Fibroblast of lung (primary cell): ENCODE data around the gene ENPP3.

ENCODE experiments used
- CTCF ChIP-seq, 2 donors: IDR thresholded peaks in 1 of 2; conservative IDR thresholded peaks in 1 of 2; 1 replicate in 1 of 2; 2 replicates in 1 of 2; pipeline ENCODE4 v1.5.1; 2011 to 2012; ENCODE audit warnings: low read length in 2 of 2, control low read depth in 1 of 2, inconsistent platforms in 1 of 2, low read depth in 1 of 2, mild to moderate bottlenecking in 1 of 2
- EZH2 ChIP-seq: IDR thresholded peaks from 2 replicates; pipeline ENCODE4 v1.5.1; 2012; ENCODE audit warnings: low read length, control low read depth, mild to moderate bottlenecking; ENCODE audit errors: missing control alignments

- TF ChIP-seq EZH2, result no peak
- no peak for TF ChIP-seq CTCF (conservative IDR thresholded peaks at IDR 0.05 in 1 of 2, IDR thresholded peaks at IDR 0.05 in 1 of 2; ENCODE audit: low read depth in 1 of 2, low read length in 2 of 2)
Measured at GRCh38 chr6:131733376-131734016, 96.4 kb downstream of the ENPP3 start.
